ENCODE data around the gene P3H2. TPM values are rescaled to one million over a fixed set of nuclear protein-coding genes. Genes with fewer than 3 reads are reported as not detected.

P3H2 gene
- polyA plus RNA-seq, 3 donors, result 93.0 to 114 (median 105) TPM

- no peak for DNase-seq (ENCODE audit: low read depth in 3 of 3, low spot score in 2 of 3)
These were observed 212.1 kb downstream of the P3H2 start for GRCh38 chr3:189908646-189909045.

- no peak for DNase-seq (ENCODE audit: low read depth in 3 of 3, low spot score in 2 of 3)
These were observed 212.9 kb downstream of the P3H2 start for GRCh38 chr3:189907803-189908202.

Other genes starting within 250 kb of the P3H2 start
- gene CLDN1, start 201.5 kb upstream of the P3H2 start, polyA plus RNA-seq (ENCODE audit: insufficient read length in 3 of 3), result 10 to 100 TPM; 65.5 to 83.6 (median 80.9) TPM

Measured in right renal cortex interstitium (tissue), 3 donors.